ENCODE data around the gene BAAT.

DNA sequence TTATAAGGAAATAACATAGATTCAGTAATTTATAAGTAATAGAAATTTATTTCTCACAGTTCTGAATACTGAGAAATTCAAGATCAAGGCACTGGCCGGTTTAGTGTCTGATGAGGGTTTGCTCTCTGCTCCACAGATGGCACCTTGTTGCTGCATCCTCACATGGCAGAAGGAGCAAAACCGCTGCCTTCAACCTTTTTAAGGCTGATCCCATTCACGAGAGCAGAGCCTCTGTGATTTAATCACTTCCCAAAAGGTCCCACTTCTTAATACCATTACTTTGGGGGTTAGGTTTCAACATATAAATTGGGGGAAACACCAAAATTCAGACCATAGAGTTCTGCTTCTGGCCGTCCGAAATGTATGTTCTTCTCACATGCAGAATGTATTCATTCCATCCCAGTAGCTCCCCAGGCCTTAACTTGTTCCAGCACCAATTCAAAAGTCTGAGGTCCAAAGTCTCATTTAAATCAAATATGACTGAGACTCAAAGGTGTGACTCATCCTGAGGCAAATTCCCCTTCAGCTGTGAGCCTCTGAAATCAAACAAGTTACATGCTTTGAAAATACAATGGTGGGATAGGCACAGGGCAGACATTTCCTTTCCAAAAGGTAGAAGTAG is 30.6 kb downstream of the BAAT start:
- TF ChIP-seq ZFX (IDR thresholded peaks at IDR 0.05; ENCODE audit: borderline replicate concordance): no peak
- TF ChIP-seq, protein P1, sequence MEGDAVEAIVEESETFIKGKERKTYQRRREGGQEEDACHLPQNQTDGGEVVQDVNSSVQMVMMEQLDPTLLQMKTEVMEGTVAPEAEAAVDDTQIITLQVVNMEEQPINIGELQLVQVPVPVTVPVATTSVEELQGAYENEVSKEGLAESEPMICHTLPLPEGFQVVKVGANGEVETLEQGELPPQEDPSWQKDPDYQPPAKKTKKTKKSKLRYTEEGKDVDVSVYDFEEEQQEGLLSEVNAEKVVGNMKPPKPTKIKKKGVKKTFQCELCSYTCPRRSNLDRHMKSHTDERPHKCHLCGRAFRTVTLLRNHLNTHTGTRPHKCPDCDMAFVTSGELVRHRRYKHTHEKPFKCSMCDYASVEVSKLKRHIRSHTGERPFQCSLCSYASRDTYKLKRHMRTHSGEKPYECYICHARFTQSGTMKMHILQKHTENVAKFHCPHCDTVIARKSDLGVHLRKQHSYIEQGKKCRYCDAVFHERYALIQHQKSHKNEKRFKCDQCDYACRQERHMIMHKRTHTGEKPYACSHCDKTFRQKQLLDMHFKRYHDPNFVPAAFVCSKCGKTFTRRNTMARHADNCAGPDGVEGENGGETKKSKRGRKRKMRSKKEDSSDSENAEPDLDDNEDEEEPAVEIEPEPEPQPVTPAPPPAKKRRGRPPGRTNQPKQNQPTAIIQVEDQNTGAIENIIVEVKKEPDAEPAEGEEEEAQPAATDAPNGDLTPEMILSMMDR (IDR thresholded peaks at IDR 0.05): no peak
